IMR-90 (cell line): Measurements from ENCODE around the gene PNCK. TPM values are rescaled to one million over a fixed set of nuclear protein-coding genes. Genes with fewer than 3 reads are reported as not detected.

Experiments used
- ATAC-seq: fragments of 200-7000 bp; cut with Tn5 transposase; 2 replicates; pipeline ENCODE4 v1.9.1; 2020; ENCODE audit warnings: low read depth, mild to moderate bottlenecking, moderate library complexity
- BruUV-seq: library from RNA; stranded (reverse); fragments of 400-500 nt; replicated peaks from 2 replicates; lab custom pipeline; 2021; lab: Mats Ljungman, UMichigan
- CTCF ChIA-PET: fragments of 300-600 bp; formaldehyde crosslinking; extraction: SDS; loops from one replicate; lab custom pipeline; 2021; ENCODE audit warnings: antibody characterized with exemption; lab: Yijun Ruan, JAX
- POLR2A ChIA-PET: fragments of 300-600 bp; sonication (Branson Sonifier 250); formaldehyde crosslinking; loops from one replicate; lab custom pipeline; 2022; ENCODE audit warnings: antibody characterized with exemption; ENCODE audit not compliant: unreplicated experiment; lab: Charles Lee
- DNase-seq: peaks from one replicate; pipeline ENCODE4 v3.0.0; 2013
- H2AFZ ChIP-seq: replicated peaks from 2 replicates; pipeline ENCODE3; 2013; ENCODE audit warnings: low read length, mild to moderate bottlenecking; ENCODE audit not compliant: poor library complexity
- H2AK5ac ChIP-seq: 2 replicates; pipeline ENCODE4 v1.6.1; 2013; ENCODE audit warnings: low read depth, low read length, inconsistent platforms
- H2AK9ac ChIP-seq: replicated peaks from 2 replicates; pipeline ENCODE3; 2013; ENCODE audit warnings: mild to moderate bottlenecking, low read depth, low read length, moderate library complexity; ENCODE audit not compliant: poor library complexity
- H2BK120ac ChIP-seq: 2 replicates; pipeline ENCODE4 v1.6.1; 2013; ENCODE audit warnings: low read depth, low read length, inconsistent platforms
- H2BK15ac ChIP-seq: 3 replicates; pipeline ENCODE4 v1.6.1; 2013; ENCODE audit warnings: low read depth, low read length, inconsistent platforms
- H2BK20ac ChIP-seq: 2 replicates; pipeline ENCODE4 v1.6.1; 2013; ENCODE audit warnings: low read depth, mild to moderate bottlenecking, inconsistent platforms, low read length, moderate library complexity
- H2BK5ac ChIP-seq: 2 replicates; pipeline ENCODE4 v1.6.1; 2013; ENCODE audit warnings: mild to moderate bottlenecking, low read depth, low read length, inconsistent platforms; ENCODE audit not compliant: poor library complexity, severe bottlenecking
- H3K14ac ChIP-seq: replicated peaks from 2 replicates; pipeline ENCODE4 v1.6.1; 2013; ENCODE audit warnings: low read depth, low read length, inconsistent platforms
- H3K18ac ChIP-seq: 2 replicates; pipeline ENCODE4 v1.6.1; 2013; ENCODE audit warnings: low read depth, low read length, control low read depth
- H3K23ac ChIP-seq: 2 replicates; pipeline ENCODE4 v1.6.1; 2013; ENCODE audit warnings: low read depth, low read length, inconsistent platforms
- H3K27ac ChIP-seq: 2 replicates; pipeline ENCODE4 v1.5.1; 2013; ENCODE audit warnings: mild to moderate bottlenecking, control low read depth, low read length; ENCODE audit not compliant: insufficient read depth
- H3K27me3 ChIP-seq: 2 replicates; pipeline ENCODE4 v1.6.1; 2013; ENCODE audit warnings: low read length; ENCODE audit not compliant: control insufficient read depth, insufficient read depth
- H3K36me3 ChIP-seq: 2 replicates; pipeline ENCODE4 v1.6.1; 2013; ENCODE audit warnings: low read length, mixed read lengths; ENCODE audit not compliant: control insufficient read depth, insufficient read depth
- H3K4ac ChIP-seq: 2 replicates; pipeline ENCODE4 v1.6.1; 2013; ENCODE audit warnings: low read depth, low read length, inconsistent platforms
- H3K4me1 ChIP-seq: 2 replicates; pipeline ENCODE4 v1.6.1; 2013; ENCODE audit warnings: low read length, mixed read lengths; ENCODE audit not compliant: control insufficient read depth, insufficient read depth
- H3K4me2 ChIP-seq: 2 replicates; pipeline ENCODE4 v1.6.1; 2013; ENCODE audit warnings: low read depth, mild to moderate bottlenecking, control low read depth, low read length, moderate library complexity
- H3K4me3 ChIP-seq: 2 replicates; pipeline ENCODE4 v1.5.1; 2013; ENCODE audit warnings: low read depth, mild to moderate bottlenecking, control low read depth, low read length, moderate library complexity; ENCODE audit not compliant: insufficient read depth
- H3K56ac ChIP-seq: 2 replicates; pipeline ENCODE4 v1.6.1; 2013; ENCODE audit warnings: low read length, inconsistent platforms; ENCODE audit not compliant: insufficient read depth; ENCODE audit errors: extremely low read depth
- H3K79me1 ChIP-seq, 2 experiments: 2 replicates each; pipeline ENCODE4 v1.6.1; 2013; ENCODE audit warnings: low read length in 2 of 2, inconsistent platforms in 1 of 2, low read depth in 1 of 2
- H3K9ac ChIP-seq: 2 replicates; pipeline ENCODE4 v1.6.1; 2013; ENCODE audit warnings: low read depth, low read length, control low read depth
- H3K9me1 ChIP-seq: 2 replicates; pipeline ENCODE4 v1.6.1; 2013; ENCODE audit warnings: low read length, inconsistent platforms; ENCODE audit not compliant: insufficient read depth
- H3K9me3 ChIP-seq: 2 replicates; pipeline ENCODE4 v1.6.1; 2013; ENCODE audit warnings: low read length; ENCODE audit not compliant: control insufficient read depth, insufficient read depth
- H4K20me1 ChIP-seq: 2 replicates; pipeline ENCODE4 v1.6.1; 2013; ENCODE audit warnings: low read length, inconsistent platforms; ENCODE audit not compliant: insufficient read depth
- H4K5ac ChIP-seq: 2 replicates; pipeline ENCODE4 v1.6.1; 2013; ENCODE audit warnings: mild to moderate bottlenecking, low read depth, low read length, control low read depth
- H4K8ac ChIP-seq, 2 experiments: 2 replicates each; pipeline ENCODE4 v1.6.1; 2013; ENCODE audit warnings: low read depth in 2 of 2, low read length in 2 of 2, control low read depth in 1 of 2, inconsistent platforms in 1 of 2
- H4K91ac ChIP-seq: 2 replicates; pipeline ENCODE4 v1.6.1; 2013; ENCODE audit warnings: low read depth, low read length, inconsistent platforms; ENCODE audit not compliant: insufficient read depth
- CEBPB ChIP-seq: IDR thresholded peaks from 2 replicates; pipeline ENCODE4 v1.6.1; 2012; ENCODE audit warnings: low read depth, low read length, improper control_type of control experiment
- MAZ ChIP-seq: IDR thresholded peaks from 2 replicates; pipeline ENCODE4 v1.6.1; 2012; ENCODE audit warnings: low read depth, mild to moderate bottlenecking, low read length, improper control_type of control experiment, moderate library complexity, borderline replicate concordance
- MXI1 ChIP-seq: IDR thresholded peaks from 2 replicates; pipeline ENCODE4 v1.6.1; 2012; ENCODE audit warnings: low read depth, mild to moderate bottlenecking, low read length, moderate library complexity, borderline replicate concordance
- RAD21 ChIP-seq: IDR thresholded peaks from 2 replicates; pipeline ENCODE4 v1.6.1; 2012; ENCODE audit warnings: low read length, improper control_type of control experiment
- SMC3 ChIP-seq: fragments of 150-350 bp; IDR thresholded peaks from 2 replicates; pipeline ENCODE4 v1.6.1; 2016; ENCODE audit warnings: low read depth, mild to moderate bottlenecking, antibody characterized with exemption, low read length, moderate library complexity
- WGBS, 2 experiments: methylation state at CpG; one replicate each; pipeline versions ENCODE4 v1.1.5 to v1.1.7; 2013; ENCODE audit warnings: missing lambda C conversion rate in 2 of 2; ENCODE audit not compliant: insufficient read length in 1 of 2; ENCODE audit errors: extremely low coverage in 2 of 2; 5-methylcytosine and 5-hydroxymethylcytosine counted together
- dilution Hi-C: fragments of 300-500 bp; cut with HindIII; formaldehyde crosslinking; loops from one replicate; pipeline ENCODE4 v1.14.3; 2018; ENCODE audit warnings: low sequenced_read_pairs; ENCODE audit not compliant: unreplicated experiment
- in situ Hi-C: fragments of 300-500 bp; cut with MboI; formaldehyde crosslinking; loops from 3 replicates; pipeline ENCODE4 v1.14.3; 2019; ENCODE audit warnings: low sequenced_read_pairs, inconsistent platforms, mixed read lengths
- intact Hi-C: fragments of 100-400 bp; cut with micrococcal nuclease; formaldehyde crosslinking; loops from 2 replicates; pipeline ENCODE4 v1.10.0; 2022
- polyA plus RNA-seq, 3 experiments: library from polyadenylated mRNA; depleted of rRNA; stranded (reverse); fragments of >200 nt; gene quantifications; 2 replicates each; pipeline ENCODE4 v1.2.3, GENCODE V29; 2012; ENCODE audit warnings: low replicate concordance in 1 of 3
- total RNA-seq: library from RNA; depleted of rRNA; stranded (reverse); fragments of >200 nt; gene quantifications from 2 replicates; pipeline ENCODE4 v1.2.3, GENCODE V29; 2012

Gene PNCK
- total and polyA plus RNA-seq, 2 of the 4 experiments (the other 2 are of a cell fraction): 0.18 to 0.22 TPM

DNA sequence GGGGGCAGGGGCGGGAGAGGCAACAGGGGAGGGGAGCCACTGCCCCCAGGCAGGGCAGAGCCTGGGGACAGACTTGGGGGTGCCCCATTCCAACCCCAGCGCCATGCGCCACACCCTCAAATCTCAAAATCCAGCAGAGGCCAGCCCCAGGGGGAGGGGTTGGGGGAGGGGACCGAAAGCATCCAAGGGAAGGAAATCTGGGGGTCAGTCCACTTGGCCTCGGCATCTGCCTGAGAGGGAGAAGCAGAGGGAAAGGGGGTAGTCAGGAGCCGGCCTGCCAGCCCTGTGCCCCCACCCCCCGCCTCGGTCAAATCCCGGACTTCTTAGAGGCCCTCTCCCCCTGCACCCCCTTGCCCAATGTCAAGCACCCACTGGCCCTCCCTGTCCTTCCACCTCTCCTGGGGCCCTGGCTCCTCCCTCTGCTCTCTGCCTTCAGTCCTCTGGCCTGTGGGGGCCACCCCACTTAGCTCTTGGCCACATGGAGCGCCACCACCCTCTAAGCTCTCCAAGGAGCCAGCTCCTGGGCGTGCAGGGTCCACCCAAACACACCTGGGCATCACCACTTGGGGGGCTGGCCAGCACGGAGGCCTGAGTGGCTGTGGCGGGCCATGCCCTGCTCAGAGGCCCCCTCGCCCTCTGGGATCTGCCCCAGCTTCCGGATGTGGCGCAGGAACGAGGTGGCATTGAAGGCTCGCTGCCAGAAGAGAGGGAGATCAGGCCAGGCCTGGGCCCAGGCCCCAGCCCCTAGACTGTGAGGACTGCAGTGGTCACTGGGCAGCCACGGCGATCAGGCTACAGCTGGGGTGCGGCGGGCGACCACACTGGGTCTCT lies 3.5 kb downstream of the PNCK start:
- WGBS, 2 experiments: 76% methylated on average over 6 of the region's 23 CpGs; no CpG with 5 or more reads in 1 of the 2 experiments
- Histone ChIP-seq H3K4me1 (no peaks in the 10 kb centered on the region), H3K23ac (no peak overlapping the region), H4K8ac (no peak overlapping the region), H3K56ac (no peak overlapping the region), H3K9me3 (peaks cover 6% of the 10 kb centered on the region), H3K79me1 (no peaks in the 10 kb centered on the region), H2BK120ac (no peak overlapping the region), H3K4me2 (no peak overlapping the region), H2BK15ac (no peak overlapping the region), H3K4ac (no peak overlapping the region), H3K36me3 (no peaks in the 10 kb centered on the region), H2BK5ac (no peak overlapping the region), H3K9ac (no peak overlapping the region), H4K91ac (no peak overlapping the region), H2AFZ (no peak overlapping the region), H3K27ac (no peak overlapping the region), H3K9me1 (no peaks in the 10 kb centered on the region; the same call in 1 of the 2 replicates), H3K4me3 (no peak overlapping the region), H4K20me1 (no peaks in the 10 kb centered on the region; the same call in 1 of the 2 replicates), H3K18ac (no peak overlapping the region), H2BK20ac (no peak overlapping the region), H3K14ac (no peak overlapping the region), H2AK5ac (no peak overlapping the region), H3K27me3 (peaks cover 30% of the 10 kb centered on the region), H2AK9ac (no peak overlapping the region), H4K5ac (no peak overlapping the region)
- ChIA-PET CTCF (interaction anchor here (1.1 kb wide), 1 partner anchor 131 kb away, joined by 3 read pairs; no protein-coding TSS in a partner anchor), POLR2A (no interaction called here)
- dilution Hi-C loops (no loop called here), in situ Hi-C loops (loop anchor here (5.0 to 25.0 kb wide), 2 partner anchors 113 to 708 kb away; no protein-coding TSS in a partner anchor), intact Hi-C loops (loop anchor here (5.0 kb wide), 2 partner anchors 638 to 728 kb away; no protein-coding TSS in a partner anchor)
- BruUV-seq: no TSS peak
- ATAC-seq: no peak
- TF ChIP-seq MAZ: no peak
- no peak for TF ChIP-seq CEBPB
- no peak for TF ChIP-seq MXI1
- TF ChIP-seq RAD21: no peak
- no peak for TF ChIP-seq SMC3
- DNase-seq: no peak
